ENCODE measurements around the gene IQCB1. TPM values are rescaled to one million over a fixed set of nuclear protein-coding genes. Genes with fewer than 3 reads are reported as not detected.
"Not testable (repeated sequence)": the region's sequence is repeated elsewhere in the genome, so short reads cannot be mapped to it uniquely, and the experiment has no call there.

IQCB1 gene
- total and polyA plus RNA-seq, 10 of the 15 experiments (the other 5 are each of a cell fraction or from before 2014, with no cell fraction given): 36.0 to 69.4 (median 48.9) TPM

DNA sequence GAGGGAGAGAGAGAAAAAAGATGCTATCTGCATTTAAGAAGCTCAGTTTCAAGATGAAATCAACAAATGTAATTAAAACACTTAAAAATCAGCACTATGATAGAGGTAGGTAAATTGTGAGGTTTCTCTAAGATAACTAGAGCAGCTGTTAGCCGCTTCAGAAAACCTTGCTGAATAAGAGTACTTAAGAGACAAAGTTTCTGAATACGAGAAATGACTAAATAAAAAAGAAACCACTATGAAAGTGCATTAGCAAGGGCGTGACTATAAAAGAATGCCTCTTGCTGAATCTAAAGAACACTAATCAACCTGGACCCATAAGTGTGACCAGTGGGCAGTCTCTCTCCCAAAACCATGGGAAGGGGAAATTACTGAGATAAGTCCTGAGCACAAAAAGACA lies 41.8 kb downstream of the IQCB1 start (continued):
- TF ChIP-seq EP300 (IDR thresholded peaks at IDR 0.05; ENCODE audit: borderline replicate concordance in 1 of 2, control insufficient read depth in 1 of 2, low read depth in 2 of 2, low read length in 2 of 2): 0 out of 4 replicates have a peak, but pooled peaks of 1 of the 2 experiments have one; percentile 12
- TF ChIP-seq, protein P1, sequence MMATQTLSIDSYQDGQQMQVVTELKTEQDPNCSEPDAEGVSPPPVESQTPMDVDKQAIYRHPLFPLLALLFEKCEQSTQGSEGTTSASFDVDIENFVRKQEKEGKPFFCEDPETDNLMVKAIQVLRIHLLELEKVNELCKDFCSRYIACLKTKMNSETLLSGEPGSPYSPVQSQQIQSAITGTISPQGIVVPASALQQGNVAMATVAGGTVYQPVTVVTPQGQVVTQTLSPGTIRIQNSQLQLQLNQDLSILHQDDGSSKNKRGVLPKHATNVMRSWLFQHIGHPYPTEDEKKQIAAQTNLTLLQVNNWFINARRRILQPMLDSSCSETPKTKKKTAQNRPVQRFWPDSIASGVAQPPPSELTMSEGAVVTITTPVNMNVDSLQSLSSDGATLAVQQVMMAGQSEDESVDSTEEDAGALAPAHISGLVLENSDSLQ (IDR thresholded peaks at IDR 0.05): no peak
- TF ChIP-seq, protein P2, sequence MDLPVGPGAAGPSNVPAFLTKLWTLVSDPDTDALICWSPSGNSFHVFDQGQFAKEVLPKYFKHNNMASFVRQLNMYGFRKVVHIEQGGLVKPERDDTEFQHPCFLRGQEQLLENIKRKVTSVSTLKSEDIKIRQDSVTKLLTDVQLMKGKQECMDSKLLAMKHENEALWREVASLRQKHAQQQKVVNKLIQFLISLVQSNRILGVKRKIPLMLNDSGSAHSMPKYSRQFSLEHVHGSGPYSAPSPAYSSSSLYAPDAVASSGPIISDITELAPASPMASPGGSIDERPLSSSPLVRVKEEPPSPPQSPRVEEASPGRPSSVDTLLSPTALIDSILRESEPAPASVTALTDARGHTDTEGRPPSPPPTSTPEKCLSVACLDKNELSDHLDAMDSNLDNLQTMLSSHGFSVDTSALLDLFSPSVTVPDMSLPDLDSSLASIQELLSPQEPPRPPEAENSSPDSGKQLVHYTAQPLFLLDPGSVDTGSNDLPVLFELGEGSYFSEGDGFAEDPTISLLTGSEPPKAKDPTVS (IDR thresholded peaks at IDR 0.05; ENCODE audit: low read depth, low read length): no peak
- TF ChIP-seq, protein P3, sequence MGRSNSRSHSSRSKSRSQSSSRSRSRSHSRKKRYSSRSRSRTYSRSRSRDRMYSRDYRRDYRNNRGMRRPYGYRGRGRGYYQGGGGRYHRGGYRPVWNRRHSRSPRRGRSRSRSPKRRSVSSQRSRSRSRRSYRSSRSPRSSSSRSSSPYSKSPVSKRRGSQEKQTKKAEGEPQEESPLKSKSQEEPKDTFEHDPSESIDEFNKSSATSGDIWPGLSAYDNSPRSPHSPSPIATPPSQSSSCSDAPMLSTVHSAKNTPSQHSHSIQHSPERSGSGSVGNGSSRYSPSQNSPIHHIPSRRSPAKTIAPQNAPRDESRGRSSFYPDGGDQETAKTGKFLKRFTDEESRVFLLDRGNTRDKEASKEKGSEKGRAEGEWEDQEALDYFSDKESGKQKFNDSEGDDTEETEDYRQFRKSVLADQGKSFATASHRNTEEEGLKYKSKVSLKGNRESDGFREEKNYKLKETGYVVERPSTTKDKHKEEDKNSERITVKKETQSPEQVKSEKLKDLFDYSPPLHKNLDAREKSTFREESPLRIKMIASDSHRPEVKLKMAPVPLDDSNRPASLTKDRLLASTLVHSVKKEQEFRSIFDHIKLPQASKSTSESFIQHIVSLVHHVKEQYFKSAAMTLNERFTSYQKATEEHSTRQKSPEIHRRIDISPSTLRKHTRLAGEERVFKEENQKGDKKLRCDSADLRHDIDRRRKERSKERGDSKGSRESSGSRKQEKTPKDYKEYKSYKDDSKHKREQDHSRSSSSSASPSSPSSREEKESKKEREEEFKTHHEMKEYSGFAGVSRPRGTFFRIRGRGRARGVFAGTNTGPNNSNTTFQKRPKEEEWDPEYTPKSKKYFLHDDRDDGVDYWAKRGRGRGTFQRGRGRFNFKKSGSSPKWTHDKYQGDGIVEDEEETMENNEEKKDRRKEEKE (IDR thresholded peaks at IDR 0.05): no peak
- no peak; the same call in 1 of the 2 replicates for TF ChIP-seq RUNX3 (IDR thresholded peaks at IDR 0.05; ENCODE audit: low read length)

DNA sequence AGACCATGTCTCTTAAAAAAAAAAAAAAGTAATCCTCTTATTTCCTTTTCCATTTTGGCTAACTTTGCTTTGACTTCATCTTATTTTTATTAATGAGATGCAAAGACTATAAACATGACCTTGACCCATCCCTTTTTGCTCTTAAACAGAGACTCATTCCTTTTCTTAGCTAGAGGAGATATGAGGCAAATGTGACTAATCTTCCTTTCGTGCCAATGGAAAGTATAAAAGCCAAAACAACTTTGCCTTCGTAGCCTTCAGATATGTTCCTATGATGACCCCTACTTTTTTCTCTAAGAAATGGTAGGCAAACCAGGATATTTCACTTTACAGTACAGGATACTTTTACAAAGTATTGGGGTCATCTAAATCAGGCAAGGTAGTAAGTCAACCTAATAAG lies 48.4 kb downstream of the IQCB1 start:
- ChIA-PET SMC1A (ENCODE audit: uncharacterized antibody, unreplicated experiment) (interaction anchor here (0.8 kb wide), 1 partner anchor 174 kb away, joined by 3 read pairs; no protein-coding TSS in a partner anchor), POLR2A (interaction anchor here (0.9 to 1.2 kb wide), 2 partner anchors 9 to 50 kb away, joined by 3 to 4 read pairs; no protein-coding TSS in a partner anchor), RAD21 (ENCODE audit: unreplicated experiment) (no interaction called here), CTCF (interaction anchor here (0.6 kb wide), 1 partner anchor 81 kb away, joined by 3 read pairs; no protein-coding TSS in a partner anchor)
- no peak overlapping the region for H3K4me3 ChIP-seq
- H3K9me3 ChIP-seq (replicated peaks; ENCODE audit: control insufficient read depth, insufficient read depth, low read length): no peaks in the 10 kb centered on the region
- FAIRE-seq (no peak), ATAC-seq (no peak), DNase-seq (ENCODE audit: low read depth, low spot score) (no peak)
- H3K36me3 ChIP-seq (ENCODE audit: control insufficient read depth in 2 of 2, insufficient read depth in 2 of 2, low read length in 1 of 2): peaks cover 0 to 9% of the 10 kb centered on the region in 2 experiments; a peak in 3 of 4 replicates
- no peak overlapping the region for H3K27ac ChIP-seq (ENCODE audit: control insufficient read depth, insufficient read depth)
- no peak overlapping the region for H2AFZ ChIP-seq (ENCODE audit: control insufficient read depth, low read depth, low read length)
- H3K4me2 ChIP-seq (ENCODE audit: control insufficient read depth, insufficient read depth): no peak overlapping the region
- no peaks in the 10 kb centered on the region for H3K27me3 ChIP-seq (replicated peaks in 1 of 2; ENCODE audit: control insufficient read depth in 2 of 2, insufficient read depth in 2 of 2, low read length in 1 of 2)
- intact Hi-C loops (cut with micrococcal nuclease; ENCODE audit: unreplicated experiment): no loop called here
- 75% methylated on average over 2 of the region's 2 CpGs for WGBS (ENCODE audit: insufficient coverage, insufficient replicate concordance, low lambda C conversion rate, missing lambda C conversion rate)
- no peaks in the 10 kb centered on the region for H3K4me1 ChIP-seq (ENCODE audit: control insufficient read depth, insufficient read depth, low read length)
- no peaks in the 10 kb centered on the region for H3K79me2 ChIP-seq (ENCODE audit: control insufficient read depth, insufficient read depth, low read length)
- H3K9ac ChIP-seq (ENCODE audit: control insufficient read depth, insufficient read depth, low read length): no peak overlapping the region
- TF ChIP-seq WRNIP1 (IDR thresholded peaks at IDR 0.05; ENCODE audit: borderline replicate concordance, low read depth, low read length): no peak
- TF ChIP-seq BRCA1 (IDR thresholded peaks at IDR 0.05; ENCODE audit: low read depth, low read length): no peak
- H4K20me1 ChIP-seq (ENCODE audit: control insufficient read depth, insufficient read depth): no peaks in the 10 kb centered on the region
- in situ Hi-C loops (cut with MboI): no loop called here
- no TSS peak for BruUV-seq (replicated peaks)

DNA sequence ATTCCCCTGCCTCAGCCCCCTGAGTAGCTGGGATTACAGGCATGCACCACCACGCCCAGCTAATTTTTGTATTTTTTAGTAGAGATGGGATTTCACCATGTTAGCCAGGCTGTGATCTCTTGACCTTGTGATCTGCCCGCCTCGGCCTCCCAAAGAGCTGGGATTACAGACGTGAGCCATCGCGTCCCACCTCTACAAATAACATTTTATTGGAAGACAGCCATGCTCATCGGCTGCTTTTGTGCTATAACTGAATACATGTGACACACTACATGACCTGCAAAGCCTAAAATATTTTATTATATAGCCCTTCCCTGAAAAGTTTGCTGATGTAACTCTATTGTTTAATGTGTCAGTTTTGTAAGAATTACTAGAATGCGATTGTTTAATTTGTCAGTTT lies 52.1 kb downstream of the IQCB1 start:
- ChIA-PET CTCF (interaction anchor here (1.0 kb wide), 1 partner anchor 160 kb away, joined by 3 read pairs; no protein-coding TSS in a partner anchor), SMC1A (ENCODE audit: uncharacterized antibody, unreplicated experiment) (interaction anchor here (1.0 to 1.6 kb wide), 4 partner anchors 10 to 398 kb away, joined by 3 to 5 read pairs (median 4); no protein-coding TSS in a partner anchor)
- H3K79me2 ChIP-seq (ENCODE audit: control insufficient read depth, insufficient read depth, low read length); H3K27ac ChIP-seq (ENCODE audit: control insufficient read depth, insufficient read depth); H3K4me1 ChIP-seq (ENCODE audit: control insufficient read depth, insufficient read depth, low read length); ATAC-seq; H4K20me1 ChIP-seq (ENCODE audit: control insufficient read depth, insufficient read depth); H3K27me3 ChIP-seq (replicated peaks in 1 of 2; ENCODE audit: control insufficient read depth in 2 of 2, insufficient read depth in 2 of 2, low read length in 1 of 2); H2AFZ ChIP-seq (ENCODE audit: control insufficient read depth, low read depth, low read length); H3K9me3 ChIP-seq (replicated peaks; ENCODE audit: control insufficient read depth, insufficient read depth, low read length); in situ Hi-C loops (cut with MboI); FAIRE-seq; intact Hi-C loops (cut with micrococcal nuclease; ENCODE audit: unreplicated experiment); RAD21 ChIA-PET (ENCODE audit: unreplicated experiment); DNase-seq (ENCODE audit: low read depth, low spot score); POLR2A ChIA-PET; H3K9ac ChIP-seq (ENCODE audit: control insufficient read depth, insufficient read depth, low read length); BruUV-seq (replicated peaks); H3K4me2 ChIP-seq (ENCODE audit: control insufficient read depth, insufficient read depth); H3K4me3 ChIP-seq: not testable (repeated sequence)
- H3K36me3 ChIP-seq (ENCODE audit: control insufficient read depth in 2 of 2, insufficient read depth in 2 of 2, low read length in 1 of 2): peaks cover 0 to 19% of the 10 kb centered on the region in 2 experiments; a peak in 3 of 4 replicates
- 88% methylated on average over 8 of the region's 8 CpGs for WGBS (ENCODE audit: insufficient coverage, insufficient replicate concordance, low lambda C conversion rate, missing lambda C conversion rate)

All from GM12878 (cell line).